ENCODE data around the gene TYRP1. TPM values are rescaled to one million over a fixed set of nuclear protein-coding genes. Genes with fewer than 3 reads are reported as not detected.

The TYRP1 gene
- polyA plus RNA-seq, 1 of the 3 experiments (the other 2 are of a cell fraction): not detected

DNA sequence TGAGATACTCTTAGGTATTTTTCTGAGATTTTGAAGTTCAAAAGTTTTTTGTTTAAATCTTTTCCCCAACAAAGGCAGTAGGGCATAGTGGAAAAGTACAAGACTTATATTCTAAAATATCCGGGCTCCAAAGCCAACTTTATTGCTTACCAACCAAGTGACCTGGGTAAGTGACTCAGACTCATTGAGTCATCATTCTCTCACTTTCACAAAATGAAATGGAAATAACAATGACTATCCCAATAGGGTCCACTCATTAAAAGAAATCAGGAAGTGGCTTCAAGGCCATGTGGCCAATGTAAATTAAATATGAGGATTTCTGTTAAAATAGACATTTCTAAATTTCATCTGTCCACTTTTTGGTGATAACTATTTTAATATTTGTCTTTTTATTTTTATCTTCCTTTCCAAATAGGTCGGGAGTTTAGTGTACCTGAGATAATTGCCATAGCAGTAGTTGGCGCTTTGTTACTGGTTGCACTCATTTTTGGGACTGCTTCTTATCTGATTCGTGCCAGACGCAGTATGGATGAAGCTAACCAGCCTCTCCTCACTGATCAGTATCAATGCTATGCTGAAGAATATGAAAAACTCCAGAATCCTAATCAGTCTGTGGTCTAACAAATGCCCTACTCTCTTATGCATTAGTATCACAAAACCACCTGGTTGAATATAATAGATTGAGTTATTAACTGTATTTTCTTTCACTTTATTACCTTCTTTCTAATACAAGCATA, 15.5 kb downstream of the TYRP1 start:
- Histone ChIP-seq H3K9me3 (no peaks in the 10 kb centered on the region; the same call in 1 of the 2 replicates), H3F3A (replicated peaks; ENCODE audit: insufficient read depth) (peaks cover 4% of the 10 kb centered on the region), H3K79me2 (ENCODE audit: insufficient read depth) (no peaks in the 10 kb centered on the region), H2AFZ (ENCODE audit: low read depth) (peak overlapping the region; percentile 66), H3K27me3 (ENCODE audit: insufficient read depth) (no peaks in the 10 kb centered on the region), H3K36me3 (replicated peaks in 1 of 2; ENCODE audit: control insufficient read depth in 1 of 2, insufficient read depth in 2 of 2, low read length in 1 of 2) (peaks cover 0 to 4% of the 10 kb centered on the region in 2 experiments), H3K9me2 (no peaks in the 10 kb centered on the region), H3K4me3 (ENCODE audit: low read depth in 2 of 2, low read length in 1 of 2) (no peak overlapping the region), H3K27ac (ENCODE audit: low read depth in 2 of 2, low read length in 1 of 2) (peak overlapping the region; percentile 73 to 87; a peak in 3 of 4 replicates), H3K4me1 (ENCODE audit: control insufficient read depth in 1 of 2, insufficient read depth in 2 of 2, low read depth in 1 of 2, low read length in 1 of 2) (no peaks in the 10 kb centered on the region; a peak in 2 of 4 replicates), H3K4me2 (no peak overlapping the region), H4K20me1 (ENCODE audit: insufficient read depth) (no peaks in the 10 kb centered on the region), H3K9ac (no peak overlapping the region)
- WGBS (ENCODE audit: low lambda C conversion rate): 35% methylated on average over 5 of the region's 5 CpGs
- POLR2A ChIA-PET: no interaction called here
- 0 out of 2 replicates have a peak, but pooled peaks have one; percentile 15 for TF ChIP-seq FOXM1 (IDR thresholded peaks at IDR 0.05; ENCODE audit: low read depth)
- TF ChIP-seq, protein P1, sequence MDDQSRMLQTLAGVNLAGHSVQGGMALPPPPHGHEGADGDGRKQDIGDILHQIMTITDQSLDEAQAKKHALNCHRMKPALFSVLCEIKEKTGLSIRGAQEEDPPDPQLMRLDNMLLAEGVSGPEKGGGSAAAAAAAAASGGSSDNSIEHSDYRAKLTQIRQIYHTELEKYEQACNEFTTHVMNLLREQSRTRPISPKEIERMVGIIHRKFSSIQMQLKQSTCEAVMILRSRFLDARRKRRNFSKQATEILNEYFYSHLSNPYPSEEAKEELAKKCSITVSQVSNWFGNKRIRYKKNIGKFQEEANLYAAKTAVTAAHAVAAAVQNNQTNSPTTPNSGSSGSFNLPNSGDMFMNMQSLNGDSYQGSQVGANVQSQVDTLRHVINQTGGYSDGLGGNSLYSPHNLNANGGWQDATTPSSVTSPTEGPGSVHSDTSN (IDR thresholded peaks at IDR 0.05): peak; percentile 66
- TF ChIP-seq FOXJ3 (CRISPR knock-in tag; IDR thresholded peaks at IDR 0.05): peak; percentile 60; the same call in 1 of the 2 replicates
- TF ChIP-seq SMC3 (IDR thresholded peaks at IDR 0.05; ENCODE audit: low read depth, low read length): no peak
- TF ChIP-seq MAX (IDR thresholded peaks at IDR 0.05; ENCODE audit: low read depth): no peak
- TF ChIP-seq RXRA (IDR thresholded peaks at IDR 0.05; ENCODE audit: borderline replicate concordance, low read depth): peak; percentile 54; the same call in 1 of the 2 replicates
- no peak for TF ChIP-seq SIN3A (IDR thresholded peaks at IDR 0.05; ENCODE audit: borderline replicate concordance, low read depth, low read length)
- peak in 1 of 2 experiments; percentile 94; a peak in 3 of 4 replicates for TF ChIP-seq EP300 (IDR thresholded peaks at IDR 0.05; ENCODE audit: borderline replicate concordance in 1 of 2, low read depth in 1 of 2, low read length in 1 of 2)
- 0 out of 2 replicates have a peak, but pooled peaks have one; percentile 56 for TF ChIP-seq ELF1 (IDR thresholded peaks at IDR 0.05)
- peak; percentile 38; the same call in 1 of the 2 replicates for TF ChIP-seq TEAD4 (IDR thresholded peaks at IDR 0.05; ENCODE audit: borderline replicate concordance, insufficient read depth)
- 0 out of 2 replicates have a peak, but pooled peaks have one; percentile 5 for TF ChIP-seq NFIC (IDR thresholded peaks at IDR 0.05; ENCODE audit: borderline replicate concordance)
- 0 out of 2 replicates have a peak, but pooled peaks have one; percentile 34 for TF ChIP-seq POLR2AphosphoS5 (IDR thresholded peaks at IDR 0.05; ENCODE audit: low read depth, low read length)
- TF ChIP-seq CHD2 (IDR thresholded peaks at IDR 0.05; ENCODE audit: low read length, partially characterized antibody): peak; percentile 76
- TF ChIP-seq JUND (IDR thresholded peaks at IDR 0.05): peak; percentile 65
- peak; percentile 74; the same call in 1 of the 2 replicates for TF ChIP-seq RCOR1 (IDR thresholded peaks at IDR 0.05; ENCODE audit: low read length)
- TF ChIP-seq TCF12 (IDR thresholded peaks at IDR 0.05): peak; percentile 90
- TF ChIP-seq GATA2 (CRISPR knock-in tag; IDR thresholded peaks at IDR 0.05): peak; percentile 97
- TF ChIP-seq FOSL2 (IDR thresholded peaks at IDR 0.05; ENCODE audit: borderline replicate concordance, low read depth): peak; percentile 83
- no peak for TF ChIP-seq NRF1 (IDR thresholded peaks at IDR 0.05; ENCODE audit: low read depth, low read length)
- TF ChIP-seq, protein P2, sequence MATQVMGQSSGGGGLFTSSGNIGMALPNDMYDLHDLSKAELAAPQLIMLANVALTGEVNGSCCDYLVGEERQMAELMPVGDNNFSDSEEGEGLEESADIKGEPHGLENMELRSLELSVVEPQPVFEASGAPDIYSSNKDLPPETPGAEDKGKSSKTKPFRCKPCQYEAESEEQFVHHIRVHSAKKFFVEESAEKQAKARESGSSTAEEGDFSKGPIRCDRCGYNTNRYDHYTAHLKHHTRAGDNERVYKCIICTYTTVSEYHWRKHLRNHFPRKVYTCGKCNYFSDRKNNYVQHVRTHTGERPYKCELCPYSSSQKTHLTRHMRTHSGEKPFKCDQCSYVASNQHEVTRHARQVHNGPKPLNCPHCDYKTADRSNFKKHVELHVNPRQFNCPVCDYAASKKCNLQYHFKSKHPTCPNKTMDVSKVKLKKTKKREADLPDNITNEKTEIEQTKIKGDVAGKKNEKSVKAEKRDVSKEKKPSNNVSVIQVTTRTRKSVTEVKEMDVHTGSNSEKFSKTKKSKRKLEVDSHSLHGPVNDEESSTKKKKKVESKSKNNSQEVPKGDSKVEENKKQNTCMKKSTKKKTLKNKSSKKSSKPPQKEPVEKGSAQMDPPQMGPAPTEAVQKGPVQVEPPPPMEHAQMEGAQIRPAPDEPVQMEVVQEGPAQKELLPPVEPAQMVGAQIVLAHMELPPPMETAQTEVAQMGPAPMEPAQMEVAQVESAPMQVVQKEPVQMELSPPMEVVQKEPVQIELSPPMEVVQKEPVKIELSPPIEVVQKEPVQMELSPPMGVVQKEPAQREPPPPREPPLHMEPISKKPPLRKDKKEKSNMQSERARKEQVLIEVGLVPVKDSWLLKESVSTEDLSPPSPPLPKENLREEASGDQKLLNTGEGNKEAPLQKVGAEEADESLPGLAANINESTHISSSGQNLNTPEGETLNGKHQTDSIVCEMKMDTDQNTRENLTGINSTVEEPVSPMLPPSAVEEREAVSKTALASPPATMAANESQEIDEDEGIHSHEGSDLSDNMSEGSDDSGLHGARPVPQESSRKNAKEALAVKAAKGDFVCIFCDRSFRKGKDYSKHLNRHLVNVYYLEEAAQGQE (IDR thresholded peaks at IDR 0.05; ENCODE audit: low read depth, low read length): no peak
- CTCF ChIA-PET: interaction anchor here (0.7 to 2.0 kb wide), 5 partner anchors 11 to 1947 kb away, joined by 3 to 10 read pairs (median 4); no protein-coding TSS in a partner anchor
- DNase-seq: no peak
